ENCODE data around the gene ALDH1L2. TPM values are rescaled to one million over a fixed set of nuclear protein-coding genes. Genes with fewer than 3 reads are reported as not detected.

ALDH1L2 gene
- total and polyA plus RNA-seq, 4 experiments from 2014 or later = 0.08 to 0.72 (median 0.15) TPM; not detected in 1

DNA sequence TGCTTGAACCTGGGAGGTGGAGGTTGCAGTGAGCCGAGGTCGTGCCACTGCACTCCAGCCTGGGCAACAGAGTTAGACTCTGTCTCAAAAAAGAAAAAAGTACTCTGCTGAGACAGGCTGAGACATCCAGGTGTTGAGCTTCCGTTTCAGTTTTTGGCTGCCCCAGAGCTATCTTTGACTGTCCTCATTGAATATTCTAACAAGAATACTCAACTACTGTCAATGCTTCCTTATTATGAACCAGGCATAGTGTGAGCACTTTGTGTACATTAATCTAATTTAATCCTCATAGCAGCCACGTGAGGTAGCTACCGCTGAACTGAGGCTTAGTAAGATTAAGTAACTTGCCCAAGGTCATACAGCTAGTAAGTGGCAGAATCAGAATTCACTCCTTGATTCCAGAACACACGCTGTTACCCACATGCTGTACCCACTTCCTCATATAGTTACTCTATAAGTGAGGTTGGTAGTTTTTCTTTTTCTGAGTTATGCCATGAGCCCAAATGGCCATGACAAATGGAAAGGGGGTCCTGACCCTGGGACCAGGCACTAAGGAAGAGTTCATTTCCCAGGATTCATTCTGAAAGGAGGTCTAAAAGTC, 11.3 kb downstream of the ALDH1L2 start:
- Histone ChIP-seq H3K27me3 (ENCODE audit: insufficient read depth, low read length) (no peaks in the 10 kb centered on the region), H3K36me3 (ENCODE audit: insufficient read depth, low read length) (no peaks in the 10 kb centered on the region), H3K4me3 (ENCODE audit: low read length in 2 of 2) (no peak overlapping the region), H3K9me3 (ENCODE audit: control insufficient read depth in 1 of 2, low read length in 2 of 2) (no peaks in the 10 kb centered on the region), H3K4me1 (ENCODE audit: insufficient read depth, low read length) (no peaks in the 10 kb centered on the region), H3K27ac (ENCODE audit: low read depth, low read length) (no peak overlapping the region)
- Mint-ChIP-seq H3K36me3 (no peaks in the 10 kb centered on the region), H3K9me3 (no peaks in the 10 kb centered on the region), H3K4me1 (no peaks in the 10 kb centered on the region), H3K27ac (no peak overlapping the region), H3K4me3 (no peak overlapping the region), H3K27me3 (peaks cover 0 to 2% of the 10 kb centered on the region in 2 donors)
- CTCF ChIA-PET (ENCODE audit: partially characterized antibody) = interaction anchor here (1.2 kb wide), 1 partner anchor 691 kb away, joined by 3 read pairs; no protein-coding TSS in a partner anchor
- POLR2A ChIA-PET (ENCODE audit: partially characterized antibody) = no interaction called here
- DNase-seq = no peak
- intact Hi-C loops (cut with micrococcal nuclease) = no loop called here

- Histone ChIP-seq H3K27ac (ENCODE audit: low read depth, low read length) (no peak overlapping the region), H3K4me3 (ENCODE audit: low read length in 2 of 2) (no peak overlapping the region), H3K4me1 (ENCODE audit: insufficient read depth, low read length) (no peaks in the 10 kb centered on the region), H3K9me3 (ENCODE audit: control insufficient read depth in 1 of 2, low read length in 2 of 2) (no peaks in the 10 kb centered on the region), H3K27me3 (ENCODE audit: insufficient read depth, low read length) (no peaks in the 10 kb centered on the region), H3K36me3 (ENCODE audit: insufficient read depth, low read length) (no peaks in the 10 kb centered on the region)
- no peak for DNase-seq
- POLR2A ChIA-PET (ENCODE audit: partially characterized antibody) = no interaction called here
- Mint-ChIP-seq H3K4me3 (no peak overlapping the region), H3K9me3 (no peaks in the 10 kb centered on the region), H3K36me3 (no peaks in the 10 kb centered on the region), H3K27ac (no peak overlapping the region), H3K27me3 (peaks cover 0 to 2% of the 10 kb centered on the region in 2 donors), H3K4me1 (no peaks in the 10 kb centered on the region)
- CTCF ChIA-PET (ENCODE audit: partially characterized antibody) = interaction anchor here (0.9 kb wide), 1 partner anchor 690 kb away, joined by 4 read pairs; no protein-coding TSS in a partner anchor
- intact Hi-C loops (cut with micrococcal nuclease) = no loop called here
Measured at GRCh38 chr12:105071981-105072380, 12.3 kb downstream of the ALDH1L2 start.

- POLR2A ChIA-PET (ENCODE audit: partially characterized antibody) = no interaction called here
- H3K27me3 Mint-ChIP-seq = peaks cover 7 to 10% of the 10 kb centered on the region in 2 donors
- no peaks in the 10 kb centered on the region for H3K4me1 ChIP-seq (ENCODE audit: insufficient read depth, low read length)
- no peak overlapping the region for H3K4me3 ChIP-seq (ENCODE audit: low read length in 2 of 2)
- H3K4me3 Mint-ChIP-seq = no peak overlapping the region
- no peaks in the 10 kb centered on the region for H3K36me3 Mint-ChIP-seq
- intact Hi-C loops (cut with micrococcal nuclease) = no loop called here
- H3K9me3 Mint-ChIP-seq = no peaks in the 10 kb centered on the region
- H3K4me1 Mint-ChIP-seq = no peaks in the 10 kb centered on the region
- no peak for DNase-seq
- no peaks in the 10 kb centered on the region for H3K36me3 ChIP-seq (ENCODE audit: insufficient read depth, low read length)
- H3K27ac Mint-ChIP-seq = no peak overlapping the region
- no peaks in the 10 kb centered on the region for H3K27me3 ChIP-seq (ENCODE audit: insufficient read depth, low read length)
- CTCF ChIA-PET (ENCODE audit: partially characterized antibody) = interaction anchor here (0.5 to 0.9 kb wide), 2 partner anchors 18 to 19 kb away, joined by 3 read pairs; no protein-coding TSS in a partner anchor
- no peaks in the 10 kb centered on the region for H3K9me3 ChIP-seq (ENCODE audit: control insufficient read depth in 1 of 2, low read length in 2 of 2)
- no peak overlapping the region for H3K27ac ChIP-seq (ENCODE audit: low read depth, low read length)
Measured at GRCh38 chr12:105069936-105070702, 14.1 kb downstream of the ALDH1L2 start.

GRCh38 chr12:105067511-105068031, 16.7 kb downstream of the ALDH1L2 start:
- no peaks in the 10 kb centered on the region for H3K9me3 Mint-ChIP-seq
- no peak overlapping the region for H3K4me3 Mint-ChIP-seq
- Histone ChIP-seq H3K27ac (ENCODE audit: low read depth, low read length) (no peak overlapping the region), H3K36me3 (ENCODE audit: insufficient read depth, low read length) (no peaks in the 10 kb centered on the region), H3K4me3 (ENCODE audit: low read length in 2 of 2) (no peak overlapping the region), H3K27me3 (ENCODE audit: insufficient read depth, low read length) (no peaks in the 10 kb centered on the region), H3K4me1 (ENCODE audit: insufficient read depth, low read length) (no peaks in the 10 kb centered on the region), H3K9me3 (ENCODE audit: control insufficient read depth in 1 of 2, low read length in 2 of 2) (no peaks in the 10 kb centered on the region)
- peaks cover 9 to 12% of the 10 kb centered on the region in 2 donors for H3K27me3 Mint-ChIP-seq
- DNase-seq = no peak
- H3K4me1 Mint-ChIP-seq = no peaks in the 10 kb centered on the region
- POLR2A ChIA-PET (ENCODE audit: partially characterized antibody) = no interaction called here
- H3K27ac Mint-ChIP-seq = no peak overlapping the region
- intact Hi-C loops (cut with micrococcal nuclease) = no loop called here
- H3K36me3 Mint-ChIP-seq = no peaks in the 10 kb centered on the region
- CTCF ChIA-PET (ENCODE audit: partially characterized antibody) = interaction anchor here (0.7 to 3.5 kb wide), 3 partner anchors 14 to 686 kb away, joined by 4 to 8 read pairs (median 4); no protein-coding TSS in a partner anchor

DNA sequence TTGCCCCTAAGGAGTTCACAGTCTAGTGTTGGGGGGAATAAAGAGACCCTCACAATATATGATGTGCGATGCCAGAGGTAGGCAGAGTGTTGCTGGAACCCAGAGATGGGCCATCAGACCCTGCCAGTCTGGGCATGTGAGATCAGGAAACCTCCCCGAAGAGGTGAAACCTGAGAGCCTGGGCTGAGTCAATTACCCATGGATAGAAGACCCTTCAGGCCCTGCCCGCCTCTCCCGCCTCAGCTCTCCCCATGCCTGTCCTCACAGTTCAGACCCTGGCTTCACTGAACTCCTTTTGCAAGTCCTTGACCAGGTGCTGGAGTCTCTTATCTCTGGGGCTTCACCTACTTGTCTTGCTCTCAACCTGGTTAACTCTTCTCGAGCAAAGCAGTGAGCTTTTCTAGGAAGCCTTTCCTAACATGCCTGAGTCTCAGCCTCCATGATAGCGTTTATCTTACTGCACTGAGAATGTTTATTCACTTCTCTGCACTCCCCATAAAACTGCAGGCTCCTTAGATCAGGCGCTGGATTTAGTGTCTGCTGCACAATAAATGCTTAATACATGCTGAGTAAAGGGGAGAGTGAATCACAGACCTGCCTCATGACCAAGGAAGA, 19.6 kb downstream of the ALDH1L2 start:
- Histone ChIP-seq H3K27me3 (ENCODE audit: insufficient read depth, low read length) (no peaks in the 10 kb centered on the region), H3K4me3 (ENCODE audit: low read length in 2 of 2) (no peak overlapping the region), H3K27ac (ENCODE audit: low read depth, low read length) (no peak overlapping the region), H3K36me3 (ENCODE audit: insufficient read depth, low read length) (no peaks in the 10 kb centered on the region), H3K9me3 (ENCODE audit: control insufficient read depth in 1 of 2, low read length in 2 of 2) (no peaks in the 10 kb centered on the region), H3K4me1 (ENCODE audit: insufficient read depth, low read length) (no peaks in the 10 kb centered on the region)
- no peak overlapping the region for H3K4me3 Mint-ChIP-seq
- no peak overlapping the region for H3K27ac Mint-ChIP-seq
- H3K4me1 Mint-ChIP-seq = no peaks in the 10 kb centered on the region
- intact Hi-C loops (cut with micrococcal nuclease) = no loop called here
- DNase-seq = no peak
- peaks cover 9 to 10% of the 10 kb centered on the region in 2 donors for H3K27me3 Mint-ChIP-seq
- ChIA-PET POLR2A (ENCODE audit: partially characterized antibody) (no interaction called here), CTCF (ENCODE audit: partially characterized antibody) (interaction anchor here (2.3 to 3.5 kb wide), 2 partner anchors 11 kb away, joined by 8 to 12 read pairs; no protein-coding TSS in a partner anchor)
- H3K9me3 Mint-ChIP-seq = no peaks in the 10 kb centered on the region
- no peaks in the 10 kb centered on the region for H3K36me3 Mint-ChIP-seq

DNA sequence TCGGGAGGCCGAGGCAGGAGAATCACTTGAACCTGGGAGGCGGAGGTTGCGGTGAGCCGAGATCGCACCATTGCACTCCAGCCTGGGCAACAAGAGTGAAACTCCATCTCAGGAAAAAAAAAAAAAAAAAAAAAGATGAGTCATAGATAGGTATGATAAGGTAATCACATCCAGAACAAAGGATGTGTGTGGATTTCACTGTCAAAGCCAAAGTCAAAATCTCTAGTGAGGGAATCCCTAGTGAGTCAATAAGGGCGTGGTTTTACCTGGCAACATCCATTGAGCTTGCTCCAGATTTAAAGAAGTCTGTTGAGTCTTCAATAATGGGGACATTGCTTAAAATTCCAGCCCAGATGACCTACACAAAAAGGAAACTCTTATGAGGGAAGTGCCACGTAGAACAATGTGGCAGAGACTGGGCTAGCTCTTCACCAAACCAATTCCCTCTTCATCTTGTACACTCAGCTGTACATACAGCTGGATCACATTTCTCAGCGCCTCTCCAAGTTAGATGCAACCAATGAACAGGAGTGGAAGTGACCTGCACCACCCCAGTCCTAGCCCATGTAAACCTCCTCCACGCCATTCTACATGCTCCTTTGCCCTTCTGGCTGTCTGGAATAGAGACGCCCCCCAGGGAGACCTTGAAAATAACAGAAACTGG, 23.4 kb downstream of the ALDH1L2 start:
- Mint-ChIP-seq H3K27ac (no peak overlapping the region), H3K27me3 (peaks cover 7 to 8% of the 10 kb centered on the region in 2 donors), H3K4me1 (no peaks in the 10 kb centered on the region), H3K36me3 (peaks cover 0 to 3% of the 10 kb centered on the region in 2 donors), H3K4me3 (no peak overlapping the region), H3K9me3 (peaks cover 0 to 13% (median 7%) of the 10 kb centered on the region in 8 donors)
- no peak overlapping the region for H3K4me3 ChIP-seq (ENCODE audit: low read length in 2 of 2)
- no peak for DNase-seq
- intact Hi-C loops (cut with micrococcal nuclease) = no loop called here
- no peaks in the 10 kb centered on the region for H3K9me3 ChIP-seq (ENCODE audit: control insufficient read depth in 1 of 2, low read length in 2 of 2)
- CTCF ChIA-PET (ENCODE audit: partially characterized antibody) = no interaction called here
- H3K36me3 ChIP-seq (ENCODE audit: insufficient read depth, low read length) = no peaks in the 10 kb centered on the region
- H3K4me1 ChIP-seq (ENCODE audit: insufficient read depth, low read length) = no peaks in the 10 kb centered on the region
- POLR2A ChIA-PET (ENCODE audit: partially characterized antibody) = no interaction called here
- H3K27ac ChIP-seq (ENCODE audit: low read depth, low read length) = no peak overlapping the region
- H3K27me3 ChIP-seq (ENCODE audit: insufficient read depth, low read length) = no peaks in the 10 kb centered on the region

All from CD4-positive, alpha-beta memory T cell (primary cell).